Stomach smooth muscle (tissue), 2 donors: Measurements from ENCODE around the gene MAGEB17.
"Not testable (repeated sequence)": the region's sequence is repeated elsewhere in the genome, so short reads cannot be mapped to it uniquely, and the experiment has no call there.

Experiments used
- H3K27ac ChIP-seq: one replicate; pipeline ENCODE4 v1.7.0; 2013; ENCODE audit warnings: mild to moderate bottlenecking, low read length, inconsistent platforms
- H3K27me3 ChIP-seq, 2 donors: one replicate each; pipeline ENCODE4 v1.7.0; 2013; ENCODE audit warnings: low read length in 2 of 2; ENCODE audit not compliant: insufficient read depth in 2 of 2, control insufficient read depth in 1 of 2
- H3K36me3 ChIP-seq, 2 donors: one replicate each; pipeline ENCODE4 v1.7.0; 2013; ENCODE audit warnings: low read length in 2 of 2; ENCODE audit not compliant: control insufficient read depth in 2 of 2, insufficient read depth in 2 of 2
- H3K4me1 ChIP-seq: one replicate; pipeline ENCODE4 v1.7.0; 2013; ENCODE audit warnings: low read length; ENCODE audit not compliant: control insufficient read depth, insufficient read depth
- H3K4me3 ChIP-seq, 2 donors: one replicate each; pipeline ENCODE4 v1.7.0; 2013; ENCODE audit warnings: low read length in 2 of 2
- H3K9ac ChIP-seq, 2 donors: one replicate each; pipeline ENCODE4 v1.7.0; 2013; ENCODE audit warnings: low read length in 2 of 2, mild to moderate bottlenecking in 1 of 2
- H3K9me3 ChIP-seq, 2 donors: one replicate each; pipeline ENCODE4 v1.7.0; 2013; ENCODE audit warnings: low read length in 2 of 2; ENCODE audit not compliant: control insufficient read depth in 2 of 2
- donor health status: healthy.
- donor health status: Pancreatic carcinoma.

MAGEB17 gene

DNA sequence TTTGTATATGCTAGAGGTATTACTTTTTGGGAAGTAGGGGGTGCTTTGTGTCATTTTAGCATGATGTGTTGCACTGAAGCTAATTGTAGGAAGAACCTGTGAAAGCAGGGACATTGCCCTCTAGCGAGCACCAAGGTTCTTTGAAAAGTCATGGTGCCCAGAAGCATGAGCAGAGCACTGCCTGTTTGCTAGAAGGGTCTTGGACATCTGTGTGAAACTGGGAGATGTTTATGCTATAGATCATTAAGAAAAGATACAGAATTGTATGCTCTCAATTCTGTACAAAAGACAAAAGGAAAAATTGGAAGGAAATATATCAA is 29.2 kb upstream of the MAGEB17 start:
- Histone ChIP-seq H3K4me1 (no peaks in the 10 kb centered on the region), H3K9ac (no peak overlapping the region), H3K9me3 (no peaks in the 10 kb centered on the region), H3K27ac (no peak overlapping the region), H3K27me3 (no peaks in the 10 kb centered on the region), H3K36me3 (no peaks in the 10 kb centered on the region), H3K4me3 (no peak overlapping the region)

DNA sequence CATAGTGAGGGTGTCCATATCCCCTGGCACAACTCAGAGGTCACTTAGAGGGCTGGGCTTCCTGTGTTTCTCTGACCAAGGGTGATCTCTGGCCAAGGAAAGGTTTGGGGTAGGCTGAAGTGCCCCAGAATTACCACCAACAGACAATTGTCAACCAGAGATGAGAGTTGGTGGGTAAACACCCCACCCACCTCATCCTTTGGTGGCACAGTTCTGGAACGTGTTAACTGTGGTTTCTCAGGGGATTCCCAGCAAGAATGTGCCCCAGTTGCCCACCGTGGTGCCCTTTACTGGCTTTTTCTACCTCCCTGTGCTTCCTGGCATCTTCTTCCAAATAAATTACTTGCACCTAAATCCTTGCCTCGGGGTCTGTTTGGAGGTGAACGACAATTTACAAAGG is 26.8 kb upstream of the MAGEB17 start:
- H3K4me1 ChIP-seq: no peaks in the 10 kb centered on the region
- no peaks in the 10 kb centered on the region for H3K27me3 ChIP-seq
- H3K36me3 ChIP-seq: no peaks in the 10 kb centered on the region
- H3K27ac ChIP-seq: peak overlapping the region; percentile 1
- no peak overlapping the region for H3K4me3 ChIP-seq
- H3K9me3 ChIP-seq: no peaks in the 10 kb centered on the region
- H3K9ac ChIP-seq: peak overlapping the region in 1 of 2 donors; percentile 27

GRCh38 chrX:16140983-16141382 is 26.3 kb upstream of the MAGEB17 start:
- H3K4me1 ChIP-seq: no peaks in the 10 kb centered on the region
- H3K4me3 ChIP-seq: no peak overlapping the region
- no peaks in the 10 kb centered on the region for H3K9me3 ChIP-seq
- no peaks in the 10 kb centered on the region for H3K27me3 ChIP-seq
- peak overlapping the region; percentile 1 for H3K27ac ChIP-seq
- no peaks in the 10 kb centered on the region for H3K36me3 ChIP-seq
- H3K9ac ChIP-seq: no peak overlapping the region

DNA sequence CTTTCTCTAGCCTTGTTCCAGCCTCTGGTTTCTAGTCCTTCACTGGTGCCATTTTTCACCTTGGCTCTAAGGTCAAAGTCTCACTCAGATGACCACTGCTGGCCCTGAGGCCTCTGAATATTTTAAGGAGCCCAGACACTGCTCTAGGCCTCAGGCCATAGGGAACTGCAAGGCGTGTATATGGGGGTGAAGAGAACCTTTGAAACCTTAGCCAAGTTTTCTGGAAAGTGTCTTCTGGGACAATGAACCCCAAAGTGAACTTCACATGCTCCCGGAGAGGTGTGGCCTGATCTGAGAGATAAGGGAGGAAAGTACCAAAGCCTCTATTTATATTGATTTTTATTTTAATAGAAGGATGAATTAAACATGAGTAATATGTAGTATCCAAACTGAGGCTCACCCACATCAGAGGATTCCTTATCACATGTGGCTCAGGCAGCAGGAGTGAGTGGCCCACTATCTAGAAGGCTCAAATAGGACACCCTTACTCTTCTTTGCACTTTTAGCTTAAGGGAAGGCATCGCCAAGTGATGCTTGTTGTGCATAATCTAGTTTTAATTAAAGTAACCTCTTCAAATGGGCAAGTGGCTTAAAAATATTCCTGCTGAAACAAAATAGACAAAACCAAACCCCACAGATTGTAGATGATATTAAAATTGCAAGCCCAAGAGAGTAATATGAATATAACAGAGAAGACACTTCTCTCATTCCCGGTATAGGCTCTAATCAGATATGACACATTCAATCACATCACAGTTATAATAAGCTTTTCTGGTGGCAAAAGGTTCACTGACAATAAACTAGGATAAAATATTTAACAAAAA is 25.6 kb upstream of the MAGEB17 start:
- no peak overlapping the region for H3K9ac ChIP-seq
- H3K27ac ChIP-seq: no peak overlapping the region
- H3K4me3 ChIP-seq: no peak overlapping the region
- no peaks in the 10 kb centered on the region for H3K9me3 ChIP-seq
- no peaks in the 10 kb centered on the region for H3K4me1 ChIP-seq
- no peaks in the 10 kb centered on the region for H3K27me3 ChIP-seq
- no peaks in the 10 kb centered on the region for H3K36me3 ChIP-seq

DNA sequence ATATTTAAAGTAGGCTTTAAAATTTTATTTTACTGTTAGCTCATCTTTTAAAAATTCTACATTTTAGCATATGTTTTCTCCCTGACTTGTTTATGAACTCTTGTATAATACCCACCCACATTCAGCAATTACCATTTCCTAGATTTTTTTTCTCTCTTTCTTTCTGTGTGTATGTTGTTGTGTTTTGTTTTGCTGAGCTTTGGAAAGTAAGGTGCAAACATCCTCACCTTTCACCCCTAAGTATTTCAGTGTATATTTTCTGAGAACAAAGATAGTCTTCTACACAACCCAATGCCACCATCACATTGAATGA is 25.1 kb upstream of the MAGEB17 start:
- no peak overlapping the region for H3K27ac ChIP-seq

GRCh38 chrX:16143968-16144367 is 23.3 kb upstream of the MAGEB17 start:
- H3K4me3 ChIP-seq: no peak overlapping the region
- no peak overlapping the region for H3K9ac ChIP-seq
- no peaks in the 10 kb centered on the region for H3K4me1 ChIP-seq
- H3K27me3 ChIP-seq: no peaks in the 10 kb centered on the region
- peak overlapping the region; percentile 18 for H3K27ac ChIP-seq
- H3K9me3 ChIP-seq: no peaks in the 10 kb centered on the region
- no peaks in the 10 kb centered on the region for H3K36me3 ChIP-seq

More for the DNA sequence above, 25.1 kb upstream of the MAGEB17 start:
- no peaks in the 10 kb centered on the region for H3K9me3 ChIP-seq
- H3K27me3 ChIP-seq: no peaks in the 10 kb centered on the region
- H3K36me3 ChIP-seq: no peaks in the 10 kb centered on the region
- H3K4me1 ChIP-seq: no peaks in the 10 kb centered on the region
- H3K9ac ChIP-seq: no peak overlapping the region
- H3K4me3 ChIP-seq: no peak overlapping the region

- Histone ChIP-seq H3K36me3 (no peaks in the 10 kb centered on the region), H3K4me1 (no peaks in the 10 kb centered on the region), H3K4me3 (no peak overlapping the region), H3K27me3 (no peaks in the 10 kb centered on the region), H3K9me3 (no peaks in the 10 kb centered on the region), H3K27ac (peak overlapping the region; percentile 18), H3K9ac (no peak overlapping the region)
Measured at GRCh38 chrX:16144420-16144819, 22.9 kb upstream of the MAGEB17 start.

DNA sequence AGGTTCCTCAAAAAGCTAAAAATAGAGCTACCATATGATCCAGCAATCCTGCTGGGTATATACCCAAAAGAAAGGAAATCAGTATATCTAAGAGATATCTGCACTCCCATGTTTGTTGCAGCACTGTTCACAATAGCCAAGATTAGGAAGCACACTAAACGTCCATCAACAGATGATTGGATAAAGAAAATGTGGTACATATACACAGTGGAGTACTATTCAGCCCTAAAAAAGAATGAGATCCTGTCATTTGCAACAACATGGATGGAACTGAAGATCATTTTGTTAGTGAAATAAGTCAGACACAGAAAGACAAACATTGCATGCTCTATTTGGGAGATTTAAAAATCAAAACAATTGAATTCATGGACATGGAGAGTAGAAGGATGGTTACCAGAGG is 22.2 kb upstream of the MAGEB17 start:
- not testable (repeated sequence) for H3K27ac ChIP-seq, H3K36me3 ChIP-seq, H3K27me3 ChIP-seq, H3K9ac ChIP-seq, H3K4me1 ChIP-seq, H3K9me3 ChIP-seq, H3K4me3 ChIP-seq

GRCh38 chrX:16145656-16146055 is 21.6 kb upstream of the MAGEB17 start:
- H3K27ac ChIP-seq: no peak overlapping the region
- H3K36me3 ChIP-seq: no peaks in the 10 kb centered on the region
- no peak overlapping the region for H3K9ac ChIP-seq
- H3K9me3 ChIP-seq: no peaks in the 10 kb centered on the region
- no peaks in the 10 kb centered on the region for H3K27me3 ChIP-seq
- H3K4me1 ChIP-seq: no peaks in the 10 kb centered on the region
- H3K4me3 ChIP-seq: no peak overlapping the region

- H3K4me1 ChIP-seq: no peaks in the 10 kb centered on the region
Measured at GRCh38 chrX:16148896-16149295, 18.4 kb upstream of the MAGEB17 start.

GRCh38 chrX:16155581-16156096 is 11.6 kb upstream of the MAGEB17 start:
- Histone ChIP-seq H3K4me1 (no peaks in the 10 kb centered on the region), H3K9ac (no peak overlapping the region), H3K27ac (no peak overlapping the region), H3K36me3 (peaks cover 0 to 2% of the 10 kb centered on the region in 2 donors), H3K27me3 (peaks cover 0 to 3% of the 10 kb centered on the region in 2 donors), H3K9me3 (no peaks in the 10 kb centered on the region), H3K4me3 (no peak overlapping the region)

More at GRCh38 chrX:16148896-16149295, 18.4 kb upstream of the MAGEB17 start:
- Histone ChIP-seq H3K27me3 (peaks cover 0 to 3% of the 10 kb centered on the region in 2 donors), H3K9ac (no peak overlapping the region), H3K9me3 (no peaks in the 10 kb centered on the region), H3K36me3 (peaks cover 0 to 2% of the 10 kb centered on the region in 2 donors), H3K27ac (no peak overlapping the region), H3K4me3 (no peak overlapping the region)
